Heart left ventricle (tissue), 13 donors: ENCODE measurements around the gene HPSE2.

ENCODE experiments used
- CTCF ChIP-seq, 12 donors: fragments of 200-600 bp; sonication (generic) in 4 of 12; IDR thresholded peaks; one replicate each; pipeline versions ENCODE4 v1.5.0 to v1.8.0; 2018 to 2022; ENCODE audit warnings: antibody characterized with exemption in 12 of 12, mild to moderate bottlenecking in 5 of 12
- POLR2A ChIP-seq, 2 donors: fragments of 450-650 bp; IDR thresholded peaks; one replicate each; pipeline ENCODE4 v1.6.1; 2017; ENCODE audit warnings: antibody characterized with exemption in 2 of 2, mild to moderate bottlenecking in 2 of 2, moderate library complexity in 2 of 2
- donor health status: ischemic (EF 13 %, LVEDD 7.1; RV severe dilation, severe dysfunction).
- donor health status: DM: no; HTN: yes; CAD: no.
- donor health status: DM: no; HTN: no; CAD: no.
- donor health status: ischemic (EF 25% LVEDD 6.9; RV normal size, moderate dysfunction).
- donor health status: ischemic (EF 25% LVEDD 5.7; RV mildly dilated, moderate dysfunction).
- donor health status: ischemic (EF 35%, LVEDD 5.7; RV mildly dilated, moderate dysfunction).
- donor health status: nonischemic (EF 11% LVEDD 7.7; RV severe dilation, severe dysfunction).
- donor health status: DM: yes; HTN: yes; CAD: no.
- donor health status: PGD.
- donor health status: ischemic (EF 29% LVEDD 5.4; RV normal size, mild dysfunction).
- donor health status: nonischemic (EF 23%, LVEDD 6.1; RV moderate dilation, normal function).

DNA sequence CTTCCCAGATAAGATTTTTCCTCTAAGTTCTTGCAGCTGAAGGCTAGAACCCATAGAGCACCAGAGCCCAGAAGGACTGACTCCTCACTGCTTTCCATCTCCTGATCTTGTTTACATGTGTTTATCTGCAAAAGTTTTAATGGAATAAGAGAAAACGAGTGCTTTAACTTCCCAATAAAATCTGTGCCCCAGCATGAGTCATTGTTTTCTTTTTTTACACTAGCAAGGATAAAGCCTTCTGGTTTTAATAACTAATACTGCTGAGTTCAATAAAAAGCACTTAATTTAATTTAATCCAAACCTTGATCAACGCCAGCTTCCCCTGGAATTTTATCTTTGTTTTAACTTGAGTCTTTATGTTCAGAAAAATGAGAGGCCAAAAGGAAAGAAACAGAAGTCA is 227.6 kb downstream of the HPSE2 start:
- TF ChIP-seq CTCF (IDR thresholded peaks at IDR 0.05) (no peak), POLR2A (IDR thresholded peaks at IDR 0.05) (no peak)
